Hepatocyte (in vitro differentiated cells): Measurements from ENCODE around the gene PPP5C.

Source experiments
- CTCF ChIP-seq: fragments of 200-600 bp; sonication (generic); IDR thresholded peaks from 2 replicates; pipeline ENCODE4 v1.5.1; 2016; ENCODE audit warnings: antibody characterized with exemption, mild to moderate bottlenecking; ENCODE audit not compliant: poor library complexity
- EZH2 ChIP-seq: fragments of 200-600 bp; sonication (generic); IDR thresholded peaks from 2 replicates; pipeline ENCODE4 v1.6.1; 2016; ENCODE audit warnings: antibody characterized with exemption, mild to moderate bottlenecking, borderline replicate concordance
- EZH2phosphoT487 ChIP-seq: fragments of 200-600 bp; sonication (generic); IDR thresholded peaks from one replicate; pipeline ENCODE4 v1.6.1; 2018; ENCODE audit warnings: antibody characterized with exemption, mild to moderate bottlenecking, low read depth, moderate library complexity; ENCODE audit not compliant: unreplicated experiment, severe bottlenecking

- TF ChIP-seq CTCF = no peak
- no peak for TF ChIP-seq EZH2
- TF ChIP-seq EZH2phosphoT487 = no peak
Measured at GRCh38 chr19:46392252-46392801, 45.4 kb downstream of the PPP5C start.
